OCI-LY7 (cell line): ENCODE data around the gene TMEM140. TPM values are rescaled to one million over a fixed set of nuclear protein-coding genes. Genes with fewer than 3 reads are reported as not detected.

Source experiments
- BruUV-seq: library from RNA; stranded (reverse); fragments of 400-500 nt; replicated peaks from 2 replicates; lab custom pipeline; 2021; lab: Mats Ljungman, UMichigan
- CTCF ChIA-PET: fragments of 300-600 bp; sonication (Branson Sonifier 250); formaldehyde crosslinking; loops from one replicate; lab custom pipeline; 2022; ENCODE audit warnings: antibody characterized with exemption; ENCODE audit not compliant: unreplicated experiment; lab: Charles Lee
- POLR2A ChIA-PET: fragments of 300-600 bp; sonication (Branson Sonifier 250); formaldehyde crosslinking; loops from one replicate; lab custom pipeline; 2022; ENCODE audit warnings: antibody characterized with exemption; lab: Charles Lee
- DNase-seq: peaks from one replicate; pipeline ENCODE4 v3.0.0-alpha.2; 2015; ENCODE audit warnings: low spot score
- H2AFZ ChIP-seq: fragments of 200-600 bp; sonication (generic), shearing (Covaris generic); 2 replicates; pipeline ENCODE4 v1.6.1; 2014; ENCODE audit warnings: mild to moderate bottlenecking, antibody characterized with exemption, low read length, moderate library complexity
- H3K27ac ChIP-seq: fragments of 200-600 bp; sonication (generic); 2 replicates; pipeline ENCODE4 v1.5.1; 2014; ENCODE audit warnings: mixed run types, low read depth, mild to moderate bottlenecking, moderate library complexity, low read length, inconsistent platforms; ENCODE audit not compliant: poor library complexity, severe bottlenecking
- H3K36me3 ChIP-seq: fragments of 200-600 bp; sonication (generic); 2 replicates; pipeline ENCODE4 v1.6.1; 2014; ENCODE audit warnings: mild to moderate bottlenecking, antibody characterized with exemption, low read length, moderate library complexity, mixed read lengths; ENCODE audit not compliant: insufficient read depth
- H3K4me1 ChIP-seq: fragments of 200-600 bp; sonication (generic); 2 replicates; pipeline ENCODE4 v1.5.1; 2014; ENCODE audit warnings: mild to moderate bottlenecking, low read length; ENCODE audit not compliant: insufficient read depth, poor library complexity, severe bottlenecking
- H3K4me2 ChIP-seq: fragments of 200-600 bp; sonication (generic); 2 replicates; pipeline ENCODE4 v1.6.1; 2014; ENCODE audit warnings: mild to moderate bottlenecking, low read length
- H3K4me3 ChIP-seq: fragments of 200-600 bp; sonication (generic); 2 replicates; pipeline ENCODE4 v1.5.1; 2014; ENCODE audit warnings: mild to moderate bottlenecking, low read depth, low read length; ENCODE audit not compliant: poor library complexity, severe bottlenecking
- H3K79me2 ChIP-seq: fragments of 200-600 bp; sonication (generic); 2 replicates; pipeline ENCODE4 v1.6.1; 2016; ENCODE audit warnings: low read depth, mild to moderate bottlenecking, low read length, moderate library complexity, mixed read lengths; ENCODE audit not compliant: insufficient read depth
- H3K9me2 ChIP-seq: fragments of 200-600 bp; sonication (generic); 2 replicates; pipeline ENCODE4 v1.6.1; 2016; ENCODE audit warnings: mild to moderate bottlenecking, low read length, mixed read lengths; ENCODE audit not compliant: insufficient read depth
- H3K9me3 ChIP-seq: fragments of 200-600 bp; sonication (generic); 2 replicates; pipeline ENCODE4 v1.6.1; 2014; ENCODE audit warnings: mild to moderate bottlenecking, mixed run types, low read length, mixed read lengths
- H4K20me1 ChIP-seq: fragments of 200-600 bp; sonication (generic); 2 replicates; pipeline ENCODE4 v1.6.1; 2014; ENCODE audit warnings: mild to moderate bottlenecking, antibody characterized with exemption, low read length, moderate library complexity, mixed read lengths; ENCODE audit not compliant: insufficient read depth
- EZH2phosphoT487 ChIP-seq: fragments of 200-600 bp; sonication (generic); IDR thresholded peaks from 2 replicates; pipeline ENCODE4 v1.6.1; 2018; ENCODE audit warnings: low read depth, borderline replicate concordance, mild to moderate bottlenecking, mixed run types, antibody characterized with exemption, low read length, moderate library complexity, mixed read lengths
- intact Hi-C: fragments of 100-400 bp; cut with micrococcal nuclease; formaldehyde crosslinking; loops from one replicate; pipeline ENCODE4 v1.10.0; 2022; ENCODE audit not compliant: unreplicated experiment
- total RNA-seq, 2 experiments: library from RNA; depleted of rRNA in 1 of 2; stranded (reverse); fragments of >200 nt in 1 of 2; shearing (Covaris generic) in 1 of 2; gene quantifications; 2 replicates each; pipeline ENCODE4 v1.2.3, GENCODE V29; 2014 to 2022
- TF ChIP-seq, protein P1 (sequence below): fragments of 200-600 bp; sonication (generic); conservative IDR thresholded peaks from 2 replicates; pipeline ENCODE4 v1.5.1; 2014; ENCODE audit warnings: mild to moderate bottlenecking, antibody characterized with exemption, low read length, moderate library complexity, mixed read lengths

TMEM140 gene
- total RNA-seq, 2 experiments from 2014 or later = 0.41 to 1.6 TPM

DNA sequence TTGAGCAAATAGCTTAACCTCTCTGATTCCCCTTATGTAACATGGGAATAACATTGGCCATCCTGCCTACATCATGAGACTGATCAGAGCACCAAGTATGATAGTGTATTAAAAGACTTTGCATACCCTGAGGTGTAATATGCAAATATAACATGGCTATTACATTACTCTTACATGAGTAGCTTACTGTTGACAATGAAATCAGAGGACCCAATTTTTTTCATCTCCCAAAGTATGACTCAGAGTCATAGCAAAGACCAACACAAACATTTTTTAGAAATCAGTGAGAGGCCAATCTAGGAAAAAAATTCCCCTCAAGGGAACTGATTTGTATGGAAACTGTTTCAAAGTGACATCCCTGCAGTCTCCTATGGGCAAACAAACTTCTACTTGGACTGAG is 47.0 kb upstream of the TMEM140 start:
- no peaks in the 10 kb centered on the region for H3K36me3 ChIP-seq
- H3K27ac ChIP-seq = no peak overlapping the region
- no peak overlapping the region for H3K4me2 ChIP-seq
- no peaks in the 10 kb centered on the region for H3K4me1 ChIP-seq
- no peaks in the 10 kb centered on the region for H3K79me2 ChIP-seq
- POLR2A ChIA-PET = interaction anchor here (0.6 to 0.7 kb wide), 2 partner anchors 98 to 380 kb away, joined by 3 to 5 read pairs; no protein-coding TSS in a partner anchor
- CTCF ChIA-PET = no interaction called here
- no peaks in the 10 kb centered on the region for H4K20me1 ChIP-seq
- no peaks in the 10 kb centered on the region for H3K9me2 ChIP-seq
- no peak for DNase-seq
- intact Hi-C loops = no loop called here
- TF ChIP-seq, protein P1, sequence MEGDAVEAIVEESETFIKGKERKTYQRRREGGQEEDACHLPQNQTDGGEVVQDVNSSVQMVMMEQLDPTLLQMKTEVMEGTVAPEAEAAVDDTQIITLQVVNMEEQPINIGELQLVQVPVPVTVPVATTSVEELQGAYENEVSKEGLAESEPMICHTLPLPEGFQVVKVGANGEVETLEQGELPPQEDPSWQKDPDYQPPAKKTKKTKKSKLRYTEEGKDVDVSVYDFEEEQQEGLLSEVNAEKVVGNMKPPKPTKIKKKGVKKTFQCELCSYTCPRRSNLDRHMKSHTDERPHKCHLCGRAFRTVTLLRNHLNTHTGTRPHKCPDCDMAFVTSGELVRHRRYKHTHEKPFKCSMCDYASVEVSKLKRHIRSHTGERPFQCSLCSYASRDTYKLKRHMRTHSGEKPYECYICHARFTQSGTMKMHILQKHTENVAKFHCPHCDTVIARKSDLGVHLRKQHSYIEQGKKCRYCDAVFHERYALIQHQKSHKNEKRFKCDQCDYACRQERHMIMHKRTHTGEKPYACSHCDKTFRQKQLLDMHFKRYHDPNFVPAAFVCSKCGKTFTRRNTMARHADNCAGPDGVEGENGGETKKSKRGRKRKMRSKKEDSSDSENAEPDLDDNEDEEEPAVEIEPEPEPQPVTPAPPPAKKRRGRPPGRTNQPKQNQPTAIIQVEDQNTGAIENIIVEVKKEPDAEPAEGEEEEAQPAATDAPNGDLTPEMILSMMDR = no peak
- no peak for TF ChIP-seq EZH2phosphoT487
- BruUV-seq = no TSS peak
- no peak overlapping the region for H3K4me3 ChIP-seq
- H2AFZ ChIP-seq = no peak overlapping the region
- no peaks in the 10 kb centered on the region for H3K9me3 ChIP-seq

DNA sequence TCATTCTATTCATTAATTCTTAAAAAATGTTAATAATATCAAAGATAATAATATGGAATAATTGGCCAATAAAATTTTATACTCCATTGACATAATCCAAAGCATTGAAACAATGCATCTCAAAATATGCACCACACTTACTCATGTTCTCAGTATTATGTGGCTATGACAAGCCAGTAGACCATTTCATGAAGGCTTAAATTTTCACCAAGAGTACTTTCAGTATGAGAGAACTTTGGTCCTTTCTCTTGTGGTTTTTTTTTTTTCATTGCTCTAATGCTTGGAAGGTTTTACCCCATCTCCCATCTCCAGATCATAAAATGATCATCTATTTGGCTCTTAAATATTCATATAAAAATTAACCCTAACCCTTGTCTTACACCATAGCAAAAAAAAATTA is 45.5 kb upstream of the TMEM140 start:
- Histone ChIP-seq H3K4me1 (no peaks in the 10 kb centered on the region), H3K27ac (no peak overlapping the region), H3K9me3 (no peaks in the 10 kb centered on the region), H3K36me3 (no peaks in the 10 kb centered on the region), H3K4me2 (no peak overlapping the region), H4K20me1 (no peaks in the 10 kb centered on the region), H3K9me2 (no peaks in the 10 kb centered on the region), H2AFZ (no peak overlapping the region), H3K4me3 (no peak overlapping the region), H3K79me2 (no peaks in the 10 kb centered on the region)
- no TSS peak for BruUV-seq
- intact Hi-C loops = no loop called here
- TF ChIP-seq, protein P1 = no peak
- no peak for TF ChIP-seq EZH2phosphoT487
- ChIA-PET CTCF (no interaction called here), POLR2A (interaction anchor here (0.8 kb wide), 1 partner anchor 32 kb away, joined by 7 read pairs; no protein-coding TSS in a partner anchor)
- no peak for DNase-seq

DNA sequence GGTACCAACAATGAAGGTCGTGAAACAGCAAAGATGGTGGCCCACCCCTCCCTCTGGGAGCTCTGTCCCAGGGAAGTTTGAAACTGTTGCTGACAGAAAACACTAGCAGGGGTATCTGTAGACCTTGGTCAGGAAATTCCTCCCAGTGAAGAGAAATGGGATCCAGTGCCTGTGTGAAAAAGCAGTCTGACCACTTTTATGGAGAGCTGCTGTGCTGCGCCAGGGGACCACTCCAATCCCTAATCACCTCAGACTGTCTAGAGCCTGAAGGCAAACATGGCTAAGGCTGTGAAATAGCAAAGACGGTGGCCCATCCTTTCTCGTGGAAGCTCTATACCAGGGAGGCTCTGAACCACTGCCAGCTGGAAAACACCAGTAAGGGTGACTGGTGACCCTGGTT is 38.3 kb upstream of the TMEM140 start:
- no peak overlapping the region for H3K4me3 ChIP-seq
- H3K36me3 ChIP-seq = no peaks in the 10 kb centered on the region
- BruUV-seq = no TSS peak
- TF ChIP-seq, protein P1 = no peak
- TF ChIP-seq EZH2phosphoT487 = no peak
- intact Hi-C loops = no loop called here
- no peak overlapping the region for H3K27ac ChIP-seq
- H3K4me2 ChIP-seq = no peak overlapping the region
- ChIA-PET POLR2A (no interaction called here), CTCF (no interaction called here)
- no peaks in the 10 kb centered on the region for H3K9me2 ChIP-seq
- no peak for DNase-seq
- no peaks in the 10 kb centered on the region for H3K9me3 ChIP-seq
- no peak overlapping the region for H2AFZ ChIP-seq
- H3K79me2 ChIP-seq = no peaks in the 10 kb centered on the region
- H4K20me1 ChIP-seq = no peaks in the 10 kb centered on the region
- no peaks in the 10 kb centered on the region for H3K4me1 ChIP-seq
